ENCODE measurements around the gene ELL2.

Gene ELL2

GRCh38 chr5:95866435-95867040 lies 95.1 kb downstream of the ELL2 start:
- Mint-ChIP-seq H3K27ac (peak overlapping the region; percentile 76), H3K9me3 (peaks cover 4% of the 10 kb centered on the region), H3K36me3 (ENCODE audit: low read depth) (no peaks in the 10 kb centered on the region), H3K27me3 (no peaks in the 10 kb centered on the region), H3K4me1 (ENCODE audit: low read depth) (peaks cover 94% of the 10 kb centered on the region), H3K4me3 (no peak overlapping the region)

DNA sequence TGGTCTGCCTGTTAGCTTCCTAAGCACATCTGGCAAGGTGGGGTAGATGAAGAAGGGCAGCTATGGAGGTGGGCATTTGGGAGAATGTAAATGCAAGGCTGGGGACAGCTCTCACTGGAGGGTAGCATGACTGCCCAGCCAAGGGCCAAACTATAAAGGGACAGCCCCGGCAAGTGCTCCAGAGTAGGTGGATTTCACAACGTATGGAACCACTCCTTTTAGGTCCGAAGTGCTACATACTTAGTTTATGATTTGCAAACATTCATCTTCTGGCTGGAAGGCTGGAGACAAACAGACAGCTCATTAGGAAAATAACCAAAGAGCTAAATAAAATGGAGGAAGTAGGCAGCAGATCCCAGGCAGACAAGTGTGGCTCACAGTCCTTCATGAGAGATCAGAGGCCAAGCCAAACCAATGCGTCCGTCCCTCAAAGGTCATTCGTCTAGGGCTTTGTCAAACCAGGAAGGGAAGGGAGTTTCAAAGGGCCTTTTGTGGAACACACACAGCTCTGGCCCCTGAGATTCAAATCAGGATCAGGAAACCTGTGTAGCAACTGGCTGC lies 96.6 kb downstream of the ELL2 start:
- H3K4me3 Mint-ChIP-seq: no peak overlapping the region

GRCh38 chr5:95864456-95864855 lies 97.2 kb downstream of the ELL2 start:
- no peak overlapping the region for H3K4me3 Mint-ChIP-seq
- peaks cover 95% of the 10 kb centered on the region for H3K4me1 Mint-ChIP-seq (ENCODE audit: low read depth)
- H3K9me3 Mint-ChIP-seq: peaks cover 4% of the 10 kb centered on the region
- H3K27ac Mint-ChIP-seq: no peak overlapping the region
- no peaks in the 10 kb centered on the region for H3K36me3 Mint-ChIP-seq (ENCODE audit: low read depth)
- H3K27me3 Mint-ChIP-seq: no peaks in the 10 kb centered on the region

More for the DNA sequence above, 96.6 kb downstream of the ELL2 start:
- Mint-ChIP-seq H3K9me3 (peaks cover 4% of the 10 kb centered on the region), H3K27me3 (no peaks in the 10 kb centered on the region), H3K27ac (no peak overlapping the region), H3K36me3 (ENCODE audit: low read depth) (no peaks in the 10 kb centered on the region), H3K4me1 (ENCODE audit: low read depth) (peaks cover 94% of the 10 kb centered on the region)

DNA sequence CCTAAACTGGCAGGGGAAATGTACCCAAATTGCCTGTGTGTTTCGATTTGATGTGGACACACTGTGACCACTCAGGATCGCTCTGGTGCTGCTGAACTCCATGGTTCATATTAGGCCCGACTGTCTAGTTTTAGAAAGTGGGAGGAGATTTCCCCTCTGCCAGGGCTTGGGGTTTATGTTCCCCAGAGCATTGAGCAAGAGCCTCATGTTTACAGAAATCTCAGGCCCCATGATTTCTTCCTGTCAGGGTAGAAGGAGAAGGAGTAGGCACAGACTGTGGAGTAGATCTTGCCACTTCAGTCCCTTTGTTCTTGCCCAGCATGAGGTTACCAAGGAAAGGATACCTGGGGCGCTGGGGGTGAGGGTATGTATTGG lies 98.3 kb downstream of the ELL2 start:
- H3K27ac Mint-ChIP-seq: no peak overlapping the region
- peaks cover 4% of the 10 kb centered on the region for H3K9me3 Mint-ChIP-seq
- H3K4me3 Mint-ChIP-seq: no peak overlapping the region
- H3K27me3 Mint-ChIP-seq: no peaks in the 10 kb centered on the region
- peaks cover 95% of the 10 kb centered on the region for H3K4me1 Mint-ChIP-seq (ENCODE audit: low read depth)
- no peaks in the 10 kb centered on the region for H3K36me3 Mint-ChIP-seq (ENCODE audit: low read depth)

- H3K36me3 Mint-ChIP-seq (ENCODE audit: low read depth): no peaks in the 10 kb centered on the region
- H3K4me3 Mint-ChIP-seq: no peak overlapping the region
- H3K9me3 Mint-ChIP-seq: no peaks in the 10 kb centered on the region
- H3K27me3 Mint-ChIP-seq: no peaks in the 10 kb centered on the region
- peak overlapping the region; percentile 70 for H3K27ac Mint-ChIP-seq
- H3K4me1 Mint-ChIP-seq (ENCODE audit: low read depth): peaks cover 95% of the 10 kb centered on the region
These were observed 98.8 kb downstream of the ELL2 start for GRCh38 chr5:95862671-95863382.

GRCh38 chr5:95861864-95862561 lies 99.6 kb downstream of the ELL2 start:
- H3K4me1 Mint-ChIP-seq (ENCODE audit: low read depth): peaks cover 87% of the 10 kb centered on the region
- peak overlapping the region; percentile 63 for H3K4me3 Mint-ChIP-seq
- no peaks in the 10 kb centered on the region for H3K27me3 Mint-ChIP-seq
- H3K9me3 Mint-ChIP-seq: no peaks in the 10 kb centered on the region
- peak overlapping the region; percentile 70 for H3K27ac Mint-ChIP-seq
- H3K36me3 Mint-ChIP-seq (ENCODE audit: low read depth): no peaks in the 10 kb centered on the region

- Mint-ChIP-seq H3K4me3 (peak overlapping the region; percentile 63), H3K9me3 (no peaks in the 10 kb centered on the region), H3K27me3 (no peaks in the 10 kb centered on the region), H3K27ac (peak overlapping the region; percentile 70), H3K36me3 (ENCODE audit: low read depth) (no peaks in the 10 kb centered on the region), H3K4me1 (ENCODE audit: low read depth) (peaks cover 80% of the 10 kb centered on the region)
These were observed 100.3 kb downstream of the ELL2 start for GRCh38 chr5:95861221-95861863.

DNA sequence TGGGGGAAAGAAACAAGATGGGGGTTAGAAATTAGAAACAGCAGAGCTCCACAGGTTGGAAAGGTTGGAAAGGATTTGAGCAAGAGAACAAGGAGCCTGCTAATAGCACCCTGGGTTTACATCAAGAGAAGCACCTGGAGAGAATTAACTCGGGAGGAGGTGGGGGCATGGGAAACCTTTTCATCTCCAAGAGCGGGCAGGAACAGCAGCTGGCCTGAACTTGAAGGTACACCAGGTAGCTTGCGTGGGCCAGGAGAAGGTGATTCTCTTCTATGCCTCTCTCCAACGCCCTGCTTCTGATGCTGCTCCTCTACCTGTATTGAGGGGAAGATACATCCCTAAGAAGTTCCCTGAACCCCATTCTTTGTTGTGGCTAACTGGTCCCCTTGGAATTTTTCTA lies 102.0 kb downstream of the ELL2 start:
- H3K9me3 Mint-ChIP-seq: no peaks in the 10 kb centered on the region
- H3K4me3 Mint-ChIP-seq: no peak overlapping the region
- no peaks in the 10 kb centered on the region for H3K27me3 Mint-ChIP-seq
- no peaks in the 10 kb centered on the region for H3K36me3 Mint-ChIP-seq (ENCODE audit: low read depth)
- peak overlapping the region; percentile 86 for H3K27ac Mint-ChIP-seq
- H3K4me1 Mint-ChIP-seq (ENCODE audit: low read depth): peaks cover 65% of the 10 kb centered on the region

- peak overlapping the region; percentile 47 for H3K4me3 Mint-ChIP-seq
- no peaks in the 10 kb centered on the region for H3K27me3 Mint-ChIP-seq
- H3K36me3 Mint-ChIP-seq (ENCODE audit: low read depth): no peaks in the 10 kb centered on the region
- H3K27ac Mint-ChIP-seq: peak overlapping the region; percentile 86
- H3K4me1 Mint-ChIP-seq (ENCODE audit: low read depth): peaks cover 58% of the 10 kb centered on the region
- no peaks in the 10 kb centered on the region for H3K9me3 Mint-ChIP-seq
These were observed 102.7 kb downstream of the ELL2 start for GRCh38 chr5:95858661-95859595.

DNA sequence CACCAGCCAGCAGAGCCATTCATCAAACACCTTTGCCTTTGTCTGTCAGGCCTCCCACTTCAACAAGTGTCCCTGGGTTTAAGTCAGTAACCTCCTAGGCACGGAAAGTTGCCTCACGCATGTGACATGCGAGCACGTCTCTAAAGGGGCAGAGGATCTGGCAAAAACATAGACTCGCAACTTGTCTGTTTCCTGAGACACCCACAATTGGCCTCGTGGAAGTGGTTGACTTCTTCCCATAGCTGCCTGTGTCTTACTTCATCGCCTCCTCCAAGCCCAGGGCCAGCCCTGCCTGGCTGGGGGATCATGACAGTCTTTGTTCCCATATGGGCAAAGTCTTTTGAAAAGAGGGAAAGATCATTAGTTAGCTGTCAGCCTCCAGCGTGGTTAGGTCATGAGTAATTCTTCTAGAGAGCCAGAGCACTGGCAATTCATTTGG lies 103.6 kb downstream of the ELL2 start:
- H3K4me1 Mint-ChIP-seq (ENCODE audit: low read depth): peaks cover 52% of the 10 kb centered on the region
- no peaks in the 10 kb centered on the region for H3K9me3 Mint-ChIP-seq
- H3K4me3 Mint-ChIP-seq: no peak overlapping the region
- H3K27ac Mint-ChIP-seq: peak overlapping the region; percentile 86
- no peaks in the 10 kb centered on the region for H3K27me3 Mint-ChIP-seq
- no peaks in the 10 kb centered on the region for H3K36me3 Mint-ChIP-seq (ENCODE audit: low read depth)

DNA sequence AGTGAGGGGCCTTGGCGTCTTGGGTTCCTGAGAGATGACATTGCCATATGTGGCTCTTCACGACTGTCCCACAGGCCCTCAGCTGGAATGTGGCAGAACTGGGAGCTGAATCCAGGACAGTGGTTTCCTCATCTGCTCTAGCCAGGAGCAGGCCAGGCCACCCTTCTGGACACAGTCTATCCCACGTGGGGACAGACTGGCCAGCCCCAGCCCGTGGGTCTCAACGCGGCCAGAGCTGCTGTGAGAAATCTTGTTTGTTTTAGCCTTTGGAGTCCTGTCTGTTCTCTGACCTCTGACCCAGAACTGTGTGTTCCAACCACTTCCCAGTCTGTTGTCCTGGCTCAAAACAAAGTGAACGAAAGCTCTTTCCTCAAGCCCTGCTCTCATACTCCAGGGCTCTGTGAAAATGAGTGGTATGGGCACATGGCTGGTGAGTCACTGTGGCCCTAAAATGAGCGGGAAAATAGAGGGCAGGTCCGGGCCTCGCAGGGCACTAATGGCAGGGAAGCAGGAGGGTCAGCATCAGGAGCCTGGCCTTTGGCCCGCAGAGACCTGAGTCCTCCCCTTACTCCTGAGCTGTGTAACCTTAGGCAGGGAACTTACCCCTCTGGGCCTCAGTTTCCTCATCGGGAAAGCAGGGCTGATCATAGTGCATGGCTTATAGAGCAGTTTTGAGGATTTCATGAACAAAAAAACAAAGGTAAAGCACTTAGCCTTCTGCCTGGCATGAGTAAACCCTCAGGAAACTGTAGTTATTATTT lies 104.3 kb downstream of the ELL2 start:
- Mint-ChIP-seq H3K36me3 (ENCODE audit: low read depth) (no peaks in the 10 kb centered on the region), H3K9me3 (no peaks in the 10 kb centered on the region), H3K4me1 (ENCODE audit: low read depth) (peaks cover 45% of the 10 kb centered on the region), H3K27ac (peak overlapping the region; percentile 36), H3K27me3 (peaks cover 3% of the 10 kb centered on the region), H3K4me3 (no peak overlapping the region)

GRCh38 chr5:95856501-95856981 lies 105.1 kb downstream of the ELL2 start:
- no peak overlapping the region for H3K27ac Mint-ChIP-seq
- H3K4me3 Mint-ChIP-seq: no peak overlapping the region
- H3K9me3 Mint-ChIP-seq: no peaks in the 10 kb centered on the region
- peaks cover 3% of the 10 kb centered on the region for H3K27me3 Mint-ChIP-seq
- no peaks in the 10 kb centered on the region for H3K36me3 Mint-ChIP-seq (ENCODE audit: low read depth)
- H3K4me1 Mint-ChIP-seq (ENCODE audit: low read depth): peaks cover 37% of the 10 kb centered on the region

GRCh38 chr5:95853490-95853889 lies 108.2 kb downstream of the ELL2 start:
- H3K27me3 Mint-ChIP-seq: peaks cover 3% of the 10 kb centered on the region
- no peaks in the 10 kb centered on the region for H3K36me3 Mint-ChIP-seq (ENCODE audit: low read depth)
- H3K4me3 Mint-ChIP-seq: no peak overlapping the region
- H3K9me3 Mint-ChIP-seq: no peaks in the 10 kb centered on the region
- peaks cover 6% of the 10 kb centered on the region for H3K4me1 Mint-ChIP-seq (ENCODE audit: low read depth)
- H3K27ac Mint-ChIP-seq: no peak overlapping the region

All from stimulated activated naive CD8-positive, alpha-beta T cell treated with anti-CD3 and anti-CD28 coated beads, Interleukin-15, Interleukin-2, amounts not matched to agents 100 ng/mL and 50 ng/mL, for 24 hours (primary cell).